Caco-2 (cell line): ENCODE data around the gene AQP12A. TPM values are rescaled to one million over a fixed set of nuclear protein-coding genes. Genes with fewer than 3 reads are reported as not detected.

ENCODE experiments used
- BruUV-seq: library from RNA; stranded (reverse); fragments of 400-500 nt; replicated peaks from 2 replicates; lab custom pipeline; 2021; lab: Mats Ljungman, UMichigan
- CTCF ChIA-PET: fragments of 300-600 bp; sonication (Branson Sonifier 250); formaldehyde crosslinking; loops from one replicate; lab custom pipeline; 2022; ENCODE audit warnings: antibody characterized with exemption; lab: Charles Lee
- POLR2A ChIA-PET: fragments of 300-600 bp; sonication (Branson Sonifier 250); formaldehyde crosslinking; loops from one replicate; lab custom pipeline; 2022; ENCODE audit warnings: antibody characterized with exemption; lab: Charles Lee
- DNase-seq, 2 experiments: peaks; one replicate each; pipeline versions ENCODE4 v3.0.0 to v3.0.0-alpha.2; 2020 to 2022
- H3K27me3 ChIP-seq: replicated peaks from 2 replicates; pipeline ENCODE4 v1.6.0; 2011; ENCODE audit warnings: low read length; ENCODE audit not compliant: control insufficient read depth, insufficient read depth
- H3K36me3 ChIP-seq: 2 replicates; pipeline ENCODE4 v1.5.1; 2011; ENCODE audit warnings: low read length; ENCODE audit not compliant: control insufficient read depth, insufficient read depth
- H3K4me1 ChIP-seq: fragments of 250-450 bp; sonication (Bioruptor Pico); 2 replicates; pipeline ENCODE4 v1.5.1; 2020; ENCODE audit warnings: mild to moderate bottlenecking
- H3K4me3 ChIP-seq: 2 replicates; pipeline ENCODE4 v1.5.1; 2011; ENCODE audit warnings: low read depth, mild to moderate bottlenecking, control low read depth, low read length
- H3K9me3 ChIP-seq: fragments of 250-450 bp; sonication (Bioruptor Pico); 2 replicates; pipeline ENCODE4 v1.5.1; 2020; ENCODE audit warnings: mild to moderate bottlenecking, moderate library complexity
- H3K27ac Mint-ChIP-seq: one replicate; pipeline ENCODE4 v1.8.0; 2022; ENCODE audit warnings: mixed read lengths; ENCODE audit not compliant: unreplicated experiment
- H3K27me3 Mint-ChIP-seq: one replicate; pipeline ENCODE4 v1.8.0; 2022; ENCODE audit warnings: mixed read lengths; ENCODE audit not compliant: insufficient read depth, unreplicated experiment
- H3K36me3 Mint-ChIP-seq: one replicate; pipeline ENCODE4 v1.8.0; 2022; ENCODE audit warnings: mild to moderate bottlenecking, mixed read lengths; ENCODE audit not compliant: insufficient read depth, unreplicated experiment
- H3K4me1 Mint-ChIP-seq: one replicate; pipeline ENCODE4 v1.8.0; 2022; ENCODE audit warnings: low read depth, mixed read lengths; ENCODE audit not compliant: unreplicated experiment
- H3K4me3 Mint-ChIP-seq: one replicate; pipeline ENCODE4 v1.8.0; 2022; ENCODE audit warnings: mild to moderate bottlenecking, moderate library complexity, mixed read lengths; ENCODE audit not compliant: unreplicated experiment
- H3K9me3 Mint-ChIP-seq: one replicate; pipeline ENCODE4 v1.8.0; 2022; ENCODE audit warnings: mixed read lengths; ENCODE audit not compliant: unreplicated experiment
- intact Hi-C: fragments of 100-400 bp; cut with micrococcal nuclease; formaldehyde crosslinking; loops from one replicate; pipeline ENCODE4 v1.10.0; 2022; ENCODE audit not compliant: unreplicated experiment
- total RNA-seq: library from RNA; stranded (reverse); gene quantifications from 2 replicates; pipeline ENCODE4 v1.2.3, GENCODE V29; 2022
- TF ChIP-seq, protein P1 (sequence below), 2 experiments: fragments of 200-600 bp in 1 of 2; IDR thresholded peaks; 1 replicate in 1 of 2; 2 replicates in 1 of 2; pipeline versions ENCODE4 v1.5.1 to v1.8.0; 2011 to 2022; ENCODE audit warnings: antibody characterized with exemption in 1 of 2, control low read depth in 1 of 2, inconsistent platforms in 1 of 2, low read depth in 1 of 2, low read length in 1 of 2, mild to moderate bottlenecking in 1 of 2, moderate library complexity in 1 of 2; ENCODE audit not compliant: insufficient read depth in 1 of 2, severe bottlenecking in 1 of 2, unreplicated experiment in 1 of 2

The AQP12A gene
- total RNA-seq, 1 experiment from 2014 or later: not detected

GRCh38 chr2:240732184-240732583 is 40.5 kb downstream of the AQP12A start:
- Mint-ChIP-seq H3K9me3 (no peaks in the 10 kb centered on the region), H3K27me3 (no peaks in the 10 kb centered on the region), H3K4me1 (no peaks in the 10 kb centered on the region), H3K4me3 (no peak overlapping the region), H3K36me3 (no peaks in the 10 kb centered on the region), H3K27ac (no peak overlapping the region)
- DNase-seq: no peak
- TF ChIP-seq, protein P1, sequence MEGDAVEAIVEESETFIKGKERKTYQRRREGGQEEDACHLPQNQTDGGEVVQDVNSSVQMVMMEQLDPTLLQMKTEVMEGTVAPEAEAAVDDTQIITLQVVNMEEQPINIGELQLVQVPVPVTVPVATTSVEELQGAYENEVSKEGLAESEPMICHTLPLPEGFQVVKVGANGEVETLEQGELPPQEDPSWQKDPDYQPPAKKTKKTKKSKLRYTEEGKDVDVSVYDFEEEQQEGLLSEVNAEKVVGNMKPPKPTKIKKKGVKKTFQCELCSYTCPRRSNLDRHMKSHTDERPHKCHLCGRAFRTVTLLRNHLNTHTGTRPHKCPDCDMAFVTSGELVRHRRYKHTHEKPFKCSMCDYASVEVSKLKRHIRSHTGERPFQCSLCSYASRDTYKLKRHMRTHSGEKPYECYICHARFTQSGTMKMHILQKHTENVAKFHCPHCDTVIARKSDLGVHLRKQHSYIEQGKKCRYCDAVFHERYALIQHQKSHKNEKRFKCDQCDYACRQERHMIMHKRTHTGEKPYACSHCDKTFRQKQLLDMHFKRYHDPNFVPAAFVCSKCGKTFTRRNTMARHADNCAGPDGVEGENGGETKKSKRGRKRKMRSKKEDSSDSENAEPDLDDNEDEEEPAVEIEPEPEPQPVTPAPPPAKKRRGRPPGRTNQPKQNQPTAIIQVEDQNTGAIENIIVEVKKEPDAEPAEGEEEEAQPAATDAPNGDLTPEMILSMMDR (IDR thresholded peaks at IDR 0.05; ENCODE audit: insufficient read depth in 1 of 2, low read depth in 1 of 2, low read length in 1 of 2, severe bottlenecking in 1 of 2, unreplicated experiment in 1 of 2): no peak
- Histone ChIP-seq H3K9me3 (no peaks in the 10 kb centered on the region), H3K4me3 (no peak overlapping the region), H3K36me3 (no peaks in the 10 kb centered on the region), H3K27me3 (no peaks in the 10 kb centered on the region), H3K4me1 (no peaks in the 10 kb centered on the region)
- CTCF ChIA-PET: no interaction called here
- no TSS peak for BruUV-seq
- intact Hi-C loops: no loop called here
- POLR2A ChIA-PET: no interaction called here

- CTCF ChIA-PET: no interaction called here
- H3K4me3 Mint-ChIP-seq: no peak overlapping the region
- POLR2A ChIA-PET: no interaction called here
These were observed 41.4 kb downstream of the AQP12A start for GRCh38 chr2:240732911-240733622.

DNA sequence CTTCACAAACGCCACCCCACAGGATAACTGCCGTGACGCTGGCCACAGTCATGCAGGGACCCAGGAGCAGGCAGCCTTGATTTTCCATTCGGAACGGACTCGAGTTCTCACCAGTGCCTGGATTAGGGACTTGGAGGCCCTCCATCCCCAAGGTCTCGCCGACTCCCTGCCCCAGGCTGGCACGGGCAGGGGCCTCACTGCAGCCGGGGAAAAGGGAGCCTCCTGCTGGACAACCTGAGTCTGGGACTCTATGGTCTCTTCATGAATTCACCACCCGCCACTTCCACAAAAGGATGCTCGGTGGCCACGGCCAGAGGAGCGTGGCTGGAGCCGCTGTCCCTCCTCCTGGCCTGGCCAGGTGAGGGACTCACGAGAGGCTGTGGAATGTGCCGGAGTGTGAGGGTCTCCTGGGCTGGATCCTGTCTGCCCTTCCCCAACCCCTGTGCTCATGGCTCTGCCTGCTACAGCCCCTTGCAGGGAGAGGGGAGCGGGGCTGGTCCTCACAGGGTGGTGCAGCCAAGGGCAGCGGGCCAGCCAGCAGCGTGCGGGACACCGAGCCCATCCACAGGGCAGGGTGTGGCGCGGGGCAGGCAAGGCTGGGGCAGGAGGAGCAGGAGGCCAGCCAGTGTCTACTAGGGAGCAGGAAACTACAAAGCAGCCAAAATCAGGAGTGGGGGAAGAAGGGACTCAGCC is 42.3 kb downstream of the AQP12A start:
- CTCF ChIA-PET: no interaction called here
- BruUV-seq: no TSS peak
- no peaks in the 10 kb centered on the region for H3K9me3 ChIP-seq
- POLR2A ChIA-PET: no interaction called here
- no peak overlapping the region for H3K4me3 ChIP-seq
- Mint-ChIP-seq H3K36me3 (no peaks in the 10 kb centered on the region), H3K27ac (no peak overlapping the region), H3K4me1 (no peaks in the 10 kb centered on the region), H3K4me3 (no peak overlapping the region), H3K9me3 (no peaks in the 10 kb centered on the region), H3K27me3 (no peaks in the 10 kb centered on the region)
- TF ChIP-seq, protein P1 (IDR thresholded peaks at IDR 0.05; ENCODE audit: insufficient read depth in 1 of 2, low read depth in 1 of 2, low read length in 1 of 2, severe bottlenecking in 1 of 2, unreplicated experiment in 1 of 2): no peak
- no peaks in the 10 kb centered on the region for H3K36me3 ChIP-seq
- no peak for DNase-seq
- H3K27me3 ChIP-seq: no peaks in the 10 kb centered on the region
- H3K4me1 ChIP-seq: no peaks in the 10 kb centered on the region
- intact Hi-C loops: no loop called here

More at GRCh38 chr2:240732911-240733622, 41.4 kb downstream of the AQP12A start:
- no peak for DNase-seq
- H3K27ac Mint-ChIP-seq: no peak overlapping the region
- Histone ChIP-seq H3K27me3 (no peaks in the 10 kb centered on the region), H3K4me3 (no peak overlapping the region), H3K36me3 (no peaks in the 10 kb centered on the region), H3K9me3 (no peaks in the 10 kb centered on the region), H3K4me1 (no peaks in the 10 kb centered on the region)
- no peaks in the 10 kb centered on the region for H3K27me3 Mint-ChIP-seq
- no TSS peak for BruUV-seq
- no peaks in the 10 kb centered on the region for H3K4me1 Mint-ChIP-seq
- intact Hi-C loops: no loop called here
- no peaks in the 10 kb centered on the region for H3K9me3 Mint-ChIP-seq
- TF ChIP-seq, protein P1 (IDR thresholded peaks at IDR 0.05; ENCODE audit: insufficient read depth in 1 of 2, low read depth in 1 of 2, low read length in 1 of 2, severe bottlenecking in 1 of 2, unreplicated experiment in 1 of 2): no peak
- no peaks in the 10 kb centered on the region for H3K36me3 Mint-ChIP-seq
